Stimulated activated CD8-positive, alpha-beta memory T cell treated with anti-CD3 and anti-CD28 coated beads, Interleukin-4, amount 100 ng/mL, for 24 hours (primary cell): ENCODE data around the gene MPG.
"Not testable (repeated sequence)": the region's sequence is repeated elsewhere in the genome, so short reads cannot be mapped to it uniquely, and the experiment has no call there.

Source experiments
- DNase-seq: peaks from one replicate; pipeline ENCODE4 v3.0.0-alpha.2; 2020; ENCODE audit warnings: low read depth

Gene MPG

GRCh38 chr16:77807-78443 is at the start of gene MPG:
TSS of gene MPG (plus strand) at chr16:78225. CDS start at chr16:78310, 85 bp downstream.
- DNase-seq: peak; percentile 78

DNA sequence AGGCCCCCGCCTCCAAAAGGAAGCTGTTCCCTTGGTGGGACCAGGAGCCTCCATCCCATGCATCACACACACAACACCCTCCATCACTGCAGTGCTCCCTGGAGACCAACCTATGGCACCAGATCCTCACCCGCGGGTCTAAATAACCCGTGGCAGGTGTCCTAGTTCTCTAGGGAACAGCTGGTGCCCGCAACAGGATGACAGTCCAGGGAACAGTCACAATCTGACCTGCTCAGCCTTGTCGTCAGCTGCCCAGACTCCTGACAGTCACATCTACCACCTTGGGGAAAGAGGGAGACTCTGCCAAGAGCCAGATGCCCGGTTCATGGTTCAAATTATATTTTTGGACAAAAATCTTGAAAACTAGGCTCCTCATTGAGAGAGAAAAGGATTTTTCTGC is 47.4 kb upstream of the MPG start:
- DNase-seq: not testable (repeated sequence)

GRCh38 chr16:33154-33876 is 44.7 kb upstream of the MPG start:
- not testable (repeated sequence) for DNase-seq

GRCh38 chr16:33877-34647 is 44.0 kb upstream of the MPG start:
- DNase-seq: no peak

DNA sequence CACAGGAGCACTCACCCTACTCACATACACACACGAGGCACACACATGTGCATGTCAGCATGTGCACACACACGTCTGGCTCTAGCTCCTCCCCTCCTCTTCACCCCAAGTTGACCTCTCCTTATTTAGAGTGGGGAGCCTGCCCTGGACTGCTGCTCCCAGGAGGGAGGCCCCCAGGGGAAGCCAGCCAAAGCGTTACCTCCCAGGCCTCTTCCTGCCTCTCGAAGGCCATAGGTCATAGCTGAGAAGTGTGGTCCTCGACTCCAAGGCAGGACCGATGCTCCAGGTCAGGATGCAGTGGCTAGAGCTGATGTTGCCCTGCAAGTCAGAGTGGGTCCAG is 43.4 kb upstream of the MPG start:
- DNase-seq: no peak

- no peak for DNase-seq
Measured at GRCh38 chr16:35011-35677, 42.9 kb upstream of the MPG start.

DNA sequence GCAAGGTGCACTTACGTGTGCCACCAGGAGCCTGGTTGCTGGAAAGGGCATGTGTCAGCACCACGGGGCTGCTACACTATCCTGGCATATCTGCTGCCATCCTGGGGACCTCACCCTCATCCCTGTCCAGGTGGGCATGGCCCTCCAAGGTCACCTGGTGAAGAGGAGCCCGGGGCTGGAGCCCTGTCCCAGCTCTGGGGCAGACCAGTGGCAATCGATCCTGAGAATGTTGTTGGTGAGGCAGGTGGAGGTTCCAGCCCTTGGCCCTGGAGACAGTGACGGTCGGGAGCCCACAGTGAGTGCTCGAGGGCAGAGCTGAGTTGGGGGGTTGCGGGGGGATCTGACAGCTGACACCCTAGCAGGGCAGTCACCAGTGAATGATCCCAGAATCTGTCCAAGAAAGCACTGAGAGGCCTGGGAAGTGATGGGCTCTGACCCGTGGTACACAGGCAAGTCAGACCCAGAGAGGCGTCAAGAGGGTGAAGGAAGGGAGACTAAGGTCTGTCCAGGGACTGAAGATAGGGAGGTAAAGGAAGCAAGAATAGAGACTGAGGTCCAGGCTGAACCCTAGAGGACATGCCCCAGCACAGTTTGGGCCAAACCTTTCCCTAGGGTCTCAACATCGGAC is 42.2 kb upstream of the MPG start:
- no peak for DNase-seq

DNA sequence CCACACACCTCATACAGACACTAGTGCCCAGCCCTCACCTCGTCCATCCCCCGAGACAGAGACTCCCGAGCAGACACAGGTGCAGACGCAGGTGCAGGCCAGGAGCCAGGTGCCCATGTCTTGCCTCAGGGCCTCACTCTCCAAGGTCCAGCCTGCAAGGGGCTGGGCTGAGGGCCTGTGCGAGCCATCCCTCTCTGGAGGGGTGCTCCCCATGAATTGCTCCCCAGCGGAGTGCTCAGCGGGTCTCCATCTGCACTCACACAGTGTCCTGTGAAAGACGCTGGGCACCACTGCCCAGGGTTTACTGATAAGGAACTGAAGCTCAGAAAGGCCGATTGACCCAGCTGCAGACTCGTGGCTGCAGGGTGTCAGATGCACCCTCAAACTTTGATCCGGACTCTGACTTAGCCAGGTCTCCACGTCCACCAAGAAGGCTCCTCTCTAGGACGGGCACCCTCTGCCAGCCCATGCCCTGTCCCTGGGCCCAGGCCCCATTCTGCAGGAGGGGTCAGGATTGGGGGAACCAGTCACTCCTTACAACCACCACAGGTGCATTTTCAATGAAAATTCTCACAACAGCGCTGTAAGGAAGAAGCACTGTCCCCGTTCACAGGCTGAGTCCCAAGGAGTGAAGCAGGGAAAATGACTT is 41.6 kb upstream of the MPG start:
- no peak for DNase-seq

- DNase-seq: no peak
Measured at GRCh38 chr16:37511-37910, 40.5 kb upstream of the MPG start.

GRCh38 chr16:38206-38605 is 39.8 kb upstream of the MPG start:
- not testable (repeated sequence) for DNase-seq

DNA sequence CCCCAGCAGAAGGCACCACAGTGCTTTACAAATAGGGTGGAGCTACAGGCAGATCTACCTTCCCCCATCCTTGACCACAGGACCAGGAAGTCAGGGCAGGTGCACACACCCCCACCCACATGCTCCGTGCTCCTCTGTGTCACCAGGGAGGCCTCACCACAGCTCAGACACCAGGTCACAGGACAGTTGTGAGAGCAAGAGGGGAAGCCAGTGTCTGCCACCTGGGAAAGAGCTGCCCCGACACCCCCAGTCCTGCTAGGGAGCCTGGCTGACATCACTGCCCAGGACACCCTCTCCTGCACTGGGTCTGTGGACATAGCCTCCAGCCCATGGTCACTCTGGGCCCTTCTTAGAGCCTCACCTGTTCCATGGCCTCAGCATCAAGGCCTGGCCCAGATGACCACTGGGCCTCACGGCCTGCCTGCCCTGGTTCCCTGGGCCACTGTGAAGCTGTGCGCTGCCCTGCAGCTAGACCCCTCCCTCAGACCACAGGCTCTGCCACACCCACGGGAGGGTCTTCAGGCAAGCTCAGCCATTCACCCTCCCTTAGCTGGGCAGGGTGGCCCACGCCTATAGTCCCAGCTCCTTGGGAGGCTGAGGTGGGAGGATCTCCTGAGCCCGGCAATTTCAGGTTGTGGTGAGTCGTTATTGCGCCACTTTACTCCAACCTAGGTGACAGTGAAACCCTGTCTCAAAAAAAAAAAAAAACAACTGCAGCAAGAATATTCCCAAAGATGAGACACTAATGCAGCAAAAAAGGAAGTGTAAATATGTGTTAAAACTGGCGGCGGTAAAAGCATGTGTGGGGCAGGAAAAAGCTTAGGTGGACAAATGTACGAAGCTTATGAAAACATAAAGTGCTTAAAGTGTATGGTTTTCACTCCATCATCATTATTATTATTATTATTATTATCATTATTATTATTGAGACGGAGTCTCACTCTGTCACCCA is 38.8 kb upstream of the MPG start:
- peak; percentile 38 for DNase-seq

GRCh38 chr16:41439-42068 is 36.5 kb upstream of the MPG start:
- no peak for DNase-seq

DNA sequence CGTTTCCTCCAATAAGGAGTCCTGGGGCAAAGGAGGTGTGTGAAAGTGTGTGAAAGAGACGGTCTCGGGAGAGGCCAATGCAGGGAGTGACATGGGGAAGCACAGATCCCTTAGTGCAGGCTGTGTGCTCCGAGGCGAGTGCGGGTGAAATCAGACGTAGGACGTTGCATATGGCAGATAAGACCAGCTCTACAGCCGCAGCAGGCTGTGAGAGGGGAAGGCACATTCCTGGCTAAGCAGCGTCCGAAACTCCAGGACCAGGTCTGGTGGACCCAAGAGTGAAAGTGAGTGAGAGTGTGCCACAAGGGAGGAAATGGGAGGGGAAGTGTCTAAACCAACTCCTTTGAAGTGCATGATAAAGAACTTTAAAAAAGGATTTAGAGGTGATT is 36.0 kb upstream of the MPG start:
- no peak for DNase-seq

DNA sequence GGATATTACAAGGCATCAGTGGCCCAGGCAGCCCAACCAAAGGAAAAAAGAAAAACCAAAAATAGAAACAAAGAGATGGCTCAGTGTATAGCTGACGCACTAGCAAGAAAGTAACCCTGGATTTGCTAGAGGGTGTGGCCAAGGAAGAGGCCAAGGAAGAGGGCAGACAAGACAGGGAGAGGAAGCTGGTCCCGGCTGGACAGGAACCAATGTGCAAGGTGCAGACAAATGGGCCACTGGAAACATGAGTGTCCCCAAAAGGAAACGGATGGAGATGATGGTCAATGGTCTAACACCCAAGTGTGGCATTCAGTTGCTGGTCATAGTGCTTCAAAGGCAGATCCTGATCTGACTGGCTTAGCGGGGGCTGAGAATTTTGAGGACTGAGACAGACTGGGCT is 35.3 kb upstream of the MPG start:
- DNase-seq: no peak

DNA sequence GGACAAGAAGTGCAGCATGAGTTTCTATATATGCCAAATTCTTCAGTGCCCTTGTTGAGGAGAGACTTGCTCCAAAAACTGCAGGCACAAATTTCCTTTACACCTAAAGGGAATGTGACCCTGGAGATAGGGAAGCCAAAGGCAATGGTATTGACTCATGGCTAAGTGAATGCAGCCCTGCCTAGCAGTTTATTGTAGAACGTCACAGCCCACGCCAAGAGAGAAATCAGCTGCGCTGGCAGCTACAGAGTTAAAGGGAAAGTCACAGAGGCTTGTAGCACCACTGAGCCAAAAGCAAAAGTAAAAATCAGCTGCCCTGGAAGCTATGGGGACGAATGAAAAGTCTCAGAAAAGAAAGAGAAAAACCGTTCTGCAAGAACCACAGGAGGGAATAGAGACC is 34.7 kb upstream of the MPG start:
- no peak for DNase-seq

- DNase-seq: no peak
Measured at GRCh38 chr16:44655-45054, 33.4 kb upstream of the MPG start.

- DNase-seq: no peak
Measured at GRCh38 chr16:45454-45853, 32.6 kb upstream of the MPG start.

- DNase-seq: not testable (repeated sequence)
Measured at GRCh38 chr16:46510-46909, 31.5 kb upstream of the MPG start.

- no peak for DNase-seq
Measured at GRCh38 chr16:47234-47633, 30.8 kb upstream of the MPG start.
